ENCODE data around the gene CHMP5. TPM values are rescaled to one million over a fixed set of nuclear protein-coding genes. Genes with fewer than 3 reads are reported as not detected.

The CHMP5 gene
- total RNA-seq, 1 donor from 2014 or later, result 77.8 TPM

DNA sequence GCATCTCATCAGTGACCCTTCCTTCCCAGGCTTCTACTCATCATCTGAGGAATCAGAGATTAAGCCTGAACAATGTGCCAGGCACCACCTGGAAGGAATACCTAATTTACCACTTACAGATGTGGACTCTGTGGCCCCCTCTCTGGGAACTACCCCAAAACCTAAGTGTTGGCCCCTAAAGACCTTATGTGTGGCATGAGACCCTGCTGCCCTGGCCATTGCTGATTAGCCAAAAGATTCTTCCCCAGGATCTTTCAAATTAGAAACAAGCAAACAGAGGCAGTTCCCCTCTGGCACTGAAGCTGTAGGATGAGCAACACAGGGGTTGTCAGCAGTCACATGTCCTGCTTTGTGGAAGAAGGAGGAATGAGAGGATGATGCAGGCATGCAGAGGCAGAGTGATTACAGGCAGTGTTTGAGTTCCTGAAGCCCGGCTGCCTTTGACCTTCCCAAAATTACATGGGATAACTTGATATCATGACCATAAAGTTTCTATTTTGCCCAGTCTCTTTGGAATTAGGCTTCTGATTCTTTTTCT lies 14.3 kb upstream of the CHMP5 start:
- ATAC-seq (peak; percentile 64), DNase-seq (no peak)
- Histone ChIP-seq H3K27me3 (no peaks in the 10 kb centered on the region), H3K9me3 (no peaks in the 10 kb centered on the region), H3K36me3 (peaks cover 31% of the 10 kb centered on the region), H3K4me3 (no peak overlapping the region), H3K27ac (no peak overlapping the region), H3K4me1 (no peaks in the 10 kb centered on the region)
- TF ChIP-seq CTCF (IDR thresholded peaks at IDR 0.05), result no peak
- intact Hi-C loops (cut with DNase I), result no loop called here

- H3K27ac ChIP-seq, result no peak overlapping the region
- H3K9me3 ChIP-seq, result no peaks in the 10 kb centered on the region
- ATAC-seq (no peak), DNase-seq (no peak)
- H3K27me3 ChIP-seq, result no peaks in the 10 kb centered on the region
- intact Hi-C loops (cut with DNase I), result no loop called here
- peaks cover 68% of the 10 kb centered on the region for H3K36me3 ChIP-seq
- H3K4me1 ChIP-seq, result no peaks in the 10 kb centered on the region
- no peak overlapping the region for H3K4me3 ChIP-seq
- no peak for TF ChIP-seq CTCF (IDR thresholded peaks at IDR 0.05)
These were observed 10.6 kb upstream of the CHMP5 start for GRCh38 chr9:33254211-33254610.

- intact Hi-C loops (cut with DNase I), result no loop called here
- Histone ChIP-seq H3K27me3 (no peaks in the 10 kb centered on the region), H3K4me3 (no peak overlapping the region), H3K27ac (no peak overlapping the region), H3K9me3 (no peaks in the 10 kb centered on the region), H3K4me1 (no peaks in the 10 kb centered on the region), H3K36me3 (peaks cover 76% of the 10 kb centered on the region)
- no peak for TF ChIP-seq CTCF (IDR thresholded peaks at IDR 0.05)
- ATAC-seq (no peak), DNase-seq (no peak)
These were observed 9.8 kb upstream of the CHMP5 start for GRCh38 chr9:33255014-33255413.

- no peaks in the 10 kb centered on the region for H3K4me1 ChIP-seq
- no peak overlapping the region for H3K4me3 ChIP-seq
- DNase-seq (no peak), ATAC-seq (no peak)
- H3K36me3 ChIP-seq, result peaks cover 80% of the 10 kb centered on the region
- no peaks in the 10 kb centered on the region for H3K9me3 ChIP-seq
- intact Hi-C loops (cut with DNase I), result no loop called here
- TF ChIP-seq CTCF (IDR thresholded peaks at IDR 0.05), result no peak
- H3K27me3 ChIP-seq, result no peaks in the 10 kb centered on the region
- H3K27ac ChIP-seq, result no peak overlapping the region
These were observed 9.4 kb upstream of the CHMP5 start for GRCh38 chr9:33255471-33255870.

- no peaks in the 10 kb centered on the region for H3K4me1 ChIP-seq
- TF ChIP-seq CTCF (IDR thresholded peaks at IDR 0.05), result no peak
- no peak for ATAC-seq
- H3K36me3 ChIP-seq, result peaks cover 88% of the 10 kb centered on the region
- intact Hi-C loops (cut with DNase I), result no loop called here
- H3K27ac ChIP-seq, result no peak overlapping the region
- H3K4me3 ChIP-seq, result no peak overlapping the region
- H3K9me3 ChIP-seq, result no peaks in the 10 kb centered on the region
- no peak for DNase-seq
- H3K27me3 ChIP-seq, result no peaks in the 10 kb centered on the region
These were observed 8.6 kb upstream of the CHMP5 start for GRCh38 chr9:33256236-33256635.

DNA sequence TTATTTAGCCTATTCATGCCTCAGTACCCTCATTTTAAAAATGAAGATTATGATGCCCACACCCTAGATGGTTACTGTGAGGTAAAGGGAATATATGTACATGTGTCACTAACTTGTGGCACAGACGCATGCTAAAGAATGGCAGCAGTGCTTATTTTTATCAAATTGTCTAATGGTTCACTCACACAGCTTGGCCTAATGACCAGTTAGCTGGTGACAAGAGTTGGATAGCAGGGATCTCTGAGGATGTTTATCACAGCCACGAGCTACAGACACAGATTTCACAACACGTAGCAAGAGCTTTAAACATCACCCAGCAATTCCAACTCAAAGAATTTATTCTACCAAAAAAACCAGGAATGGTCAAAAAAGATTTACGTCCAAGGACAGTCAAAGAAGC lies 7.6 kb upstream of the CHMP5 start:
- no peak overlapping the region for H3K27ac ChIP-seq
- H3K36me3 ChIP-seq, result peaks cover 96% of the 10 kb centered on the region
- H3K27me3 ChIP-seq, result no peaks in the 10 kb centered on the region
- ATAC-seq (no peak), DNase-seq (no peak)
- no peak overlapping the region for H3K4me3 ChIP-seq
- TF ChIP-seq CTCF (IDR thresholded peaks at IDR 0.05), result no peak
- H3K4me1 ChIP-seq, result no peaks in the 10 kb centered on the region
- no peaks in the 10 kb centered on the region for H3K9me3 ChIP-seq
- intact Hi-C loops (cut with DNase I), result no loop called here

All from upper lobe of right lung (tissue), 1 donor.